Dermis blood vessel endothelial cell (primary cell): ENCODE measurements around the gene SLC6A3. TPM values are rescaled to one million over a fixed set of nuclear protein-coding genes. Genes with fewer than 3 reads are reported as not detected.
"Not testable (repeated sequence)": the region's sequence is repeated elsewhere in the genome, so short reads cannot be mapped to it uniquely, and the experiment has no call there.

Source experiments
- DNase-seq: peaks from one replicate; pipeline ENCODE4 v3.0.0; 2010
- total RNA-seq: library from RNA; depleted of rRNA; stranded (reverse); fragments of >200 nt; gene quantifications from 2 replicates; pipeline ENCODE4 v1.2.3, GENCODE V29; 2014

The SLC6A3 gene
- total RNA-seq, 1 donor from 2014 or later: not detected

GRCh38 chr5:1477341-1477740 lies 32.1 kb upstream of the SLC6A3 start:
- DNase-seq: peak; percentile 19

DNA sequence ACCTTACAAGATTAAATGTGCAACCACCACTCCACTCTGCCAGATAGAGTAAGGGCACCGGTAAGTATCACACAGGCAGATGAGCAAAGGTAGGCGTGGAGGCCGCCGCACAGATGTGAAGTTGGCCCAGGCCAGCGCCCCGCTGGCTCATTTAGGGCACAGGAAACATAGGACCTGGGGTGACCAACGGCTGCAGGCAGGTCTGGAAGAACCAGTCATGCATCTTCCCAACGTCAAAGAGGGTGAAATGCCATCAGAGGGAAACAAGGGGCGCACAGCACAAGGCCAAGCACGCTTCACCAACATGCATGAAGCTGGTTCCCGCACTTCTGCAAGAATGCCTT lies 31.7 kb upstream of the SLC6A3 start:
- no peak for DNase-seq

- DNase-seq: no peak
Measured at GRCh38 chr5:1476181-1476966, 31.1 kb upstream of the SLC6A3 start.

DNA sequence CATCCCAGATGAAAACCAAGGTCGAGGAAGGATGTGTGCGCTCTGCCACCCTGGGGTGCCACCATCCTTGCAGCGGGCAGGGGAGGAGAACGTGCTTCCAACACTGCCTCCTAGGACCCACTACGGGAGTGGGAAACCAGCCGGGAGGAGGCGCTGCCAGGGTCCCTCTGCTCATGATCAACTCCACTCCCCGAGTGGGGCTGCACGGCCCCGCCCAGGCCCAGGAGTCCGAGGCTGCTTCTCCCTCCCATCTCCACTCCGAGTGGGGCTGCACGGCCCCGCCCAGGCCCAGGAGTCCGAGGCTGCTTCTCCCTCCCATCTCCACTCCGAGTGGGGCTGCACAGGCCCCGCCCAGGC lies 30.3 kb upstream of the SLC6A3 start:
- DNase-seq: not testable (repeated sequence)

DNA sequence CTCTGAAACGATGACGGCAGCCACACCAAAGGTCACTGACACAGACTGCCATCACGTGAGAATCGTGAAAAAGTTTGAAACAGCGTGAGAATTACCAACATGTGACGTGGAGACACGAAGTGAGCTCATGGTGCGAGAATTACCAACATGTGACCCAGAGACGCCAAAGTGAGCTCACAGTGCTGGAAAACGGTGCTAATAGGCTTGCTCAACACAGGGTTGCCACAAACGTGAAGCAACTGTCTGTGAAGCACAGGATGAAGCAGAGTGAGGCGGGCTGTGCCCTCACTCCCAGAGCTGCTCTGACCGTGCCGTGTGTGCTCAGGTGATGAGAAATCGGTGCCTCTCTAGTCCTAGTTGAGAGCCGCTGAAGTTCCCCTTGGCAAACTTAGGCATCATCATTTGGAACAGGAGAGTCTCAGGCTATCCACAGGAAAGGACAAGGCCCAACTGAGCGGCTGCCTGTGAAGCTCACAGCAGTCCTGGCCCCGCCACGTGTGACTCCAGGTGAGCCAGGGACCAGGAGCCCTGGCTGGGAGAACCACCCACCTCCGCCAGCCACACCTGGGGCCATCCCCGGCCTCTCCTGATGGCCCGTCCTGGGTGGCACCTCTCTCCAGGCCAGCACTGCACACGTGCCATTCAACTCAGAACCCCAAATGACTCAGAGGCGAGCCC lies 29.8 kb upstream of the SLC6A3 start:
- DNase-seq: no peak

GRCh38 chr5:1474183-1474839 lies 29.1 kb upstream of the SLC6A3 start:
- no peak for DNase-seq

GRCh38 chr5:1473746-1474145 lies 28.5 kb upstream of the SLC6A3 start:
- no peak for DNase-seq

GRCh38 chr5:1472964-1473628 lies 27.9 kb upstream of the SLC6A3 start:
- DNase-seq: no peak

DNA sequence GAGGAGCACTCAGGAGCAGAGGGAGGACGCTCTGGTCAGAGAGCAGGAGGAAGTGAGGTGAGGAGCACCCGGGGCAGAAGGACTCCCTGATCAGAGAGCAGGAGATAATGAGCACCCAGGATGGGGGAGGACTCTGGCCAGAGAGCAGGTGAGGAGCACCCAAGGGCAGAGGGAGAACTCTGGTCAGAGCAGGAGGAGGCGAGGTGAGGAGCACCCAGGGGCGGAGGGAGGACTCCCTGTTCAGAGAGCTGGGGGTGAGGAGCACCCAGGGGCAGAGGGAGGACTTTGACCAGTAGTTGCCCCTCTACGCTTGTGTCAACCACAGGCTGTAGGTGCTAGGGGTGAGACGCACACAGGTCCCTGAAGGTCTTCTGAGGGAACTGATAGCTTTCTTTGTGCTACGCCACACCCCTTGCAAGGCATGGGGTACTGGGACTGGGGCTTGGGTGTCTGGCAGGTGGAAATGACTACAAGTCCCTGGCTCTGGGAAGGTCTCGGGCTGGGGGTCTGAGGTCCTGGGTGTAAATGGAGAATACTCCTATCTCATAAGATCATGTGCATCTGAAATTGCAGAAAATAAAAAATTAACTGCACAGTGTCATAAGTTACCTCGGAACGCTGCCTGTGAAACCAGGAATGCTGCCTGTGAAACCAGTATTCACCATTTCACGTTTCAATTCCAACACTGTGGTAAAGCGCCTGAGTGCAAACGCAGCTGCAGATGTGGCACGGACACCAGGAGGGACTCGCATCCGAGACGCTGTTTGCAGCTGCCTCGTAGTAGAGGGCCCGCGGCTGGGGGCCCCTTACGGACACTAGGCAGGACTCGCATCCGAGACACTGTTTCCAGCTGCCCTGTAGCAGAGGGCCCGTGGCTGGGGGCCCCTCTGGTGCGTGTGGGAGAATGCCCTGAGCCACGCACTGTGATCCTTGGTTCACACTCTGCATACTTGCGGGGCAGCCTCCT lies 27.0 kb upstream of the SLC6A3 start:
- DNase-seq: no peak

GRCh38 chr5:1471240-1471853 lies 26.1 kb upstream of the SLC6A3 start:
- DNase-seq: no peak

- no peak for DNase-seq
Measured at GRCh38 chr5:1470762-1471211, 25.5 kb upstream of the SLC6A3 start.

GRCh38 chr5:1468629-1469527 lies 23.6 kb upstream of the SLC6A3 start:
- no peak for DNase-seq

DNA sequence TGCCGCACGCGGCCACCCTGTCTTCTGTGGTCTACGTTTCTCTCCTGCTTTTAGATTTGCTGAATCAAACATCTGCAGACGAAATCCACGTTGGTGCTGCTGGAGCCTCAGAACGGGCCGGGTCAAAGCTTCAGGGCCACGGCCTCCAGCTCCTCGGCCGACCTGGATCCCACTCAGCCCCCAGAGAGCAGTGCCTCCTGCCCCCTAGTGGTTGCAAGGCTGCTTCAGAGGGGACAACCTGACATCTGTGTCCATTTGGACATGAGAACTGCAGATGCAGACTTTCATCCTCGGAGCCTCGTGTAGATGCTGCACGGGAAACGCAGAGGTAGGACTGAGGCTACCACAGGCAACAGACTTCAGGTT lies 23.0 kb upstream of the SLC6A3 start:
- peak; percentile 60 for DNase-seq

- no peak for DNase-seq
Measured at GRCh38 chr5:1467341-1468246, 22.4 kb upstream of the SLC6A3 start.

DNA sequence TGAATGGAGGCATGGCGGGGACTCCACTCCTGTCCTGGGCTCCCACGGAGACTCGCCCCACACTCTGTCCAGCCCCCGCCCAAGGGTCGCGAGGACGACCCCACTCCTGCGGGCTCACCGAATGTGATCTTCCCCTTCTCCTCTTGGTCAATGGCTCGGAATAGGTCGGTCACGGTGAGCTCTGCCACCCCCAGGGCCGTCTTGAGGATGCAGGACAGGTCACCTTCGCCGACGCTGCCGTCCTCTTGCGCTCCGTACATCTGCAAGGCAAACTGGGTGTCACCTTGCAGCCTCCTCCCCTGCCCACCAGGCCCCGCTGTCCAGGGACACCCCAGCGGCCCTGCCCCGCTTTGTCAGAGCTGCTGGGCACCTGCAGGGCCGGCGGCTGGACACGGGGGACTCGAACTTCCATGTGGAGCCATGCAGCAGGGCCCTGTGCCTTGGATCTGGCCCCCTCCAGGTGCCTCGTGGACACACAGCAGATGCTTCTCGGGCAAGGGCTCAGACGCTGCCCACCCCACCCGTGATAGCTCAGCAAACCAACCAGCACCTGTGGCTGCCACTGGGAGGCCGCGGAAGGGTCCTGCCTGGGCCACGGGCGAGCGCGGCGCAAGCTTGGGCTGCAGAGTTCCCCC lies 21.5 kb upstream of the SLC6A3 start:
- DNase-seq: no peak

GRCh38 chr5:1465966-1466471 lies 20.8 kb upstream of the SLC6A3 start:
- no peak for DNase-seq

DNA sequence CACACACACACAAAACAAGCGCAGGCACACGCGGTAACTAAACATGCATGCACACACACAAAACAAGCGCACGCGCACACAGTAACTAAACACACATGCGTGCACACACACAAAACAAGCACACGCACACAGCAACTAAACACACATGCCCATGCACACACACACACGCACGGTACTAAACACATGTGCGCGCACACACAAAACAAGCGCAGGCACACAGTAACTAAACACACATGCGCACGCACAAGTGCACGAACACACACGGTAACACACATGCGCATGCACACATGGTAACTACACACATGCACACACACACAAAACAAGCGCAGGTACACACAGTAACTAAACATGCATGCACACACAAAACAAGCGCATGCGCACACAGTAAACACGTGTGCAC lies 19.9 kb upstream of the SLC6A3 start:
- no peak for DNase-seq

- no peak for DNase-seq
Measured at GRCh38 chr5:1464511-1464910, 19.3 kb upstream of the SLC6A3 start.

- DNase-seq: no peak
Measured at GRCh38 chr5:1464096-1464446, 18.8 kb upstream of the SLC6A3 start.
